OCI-LY7 (cell line): ENCODE data around the gene MRNIP. TPM values are rescaled to one million over a fixed set of nuclear protein-coding genes. Genes with fewer than 3 reads are reported as not detected.

Source experiments
- BruUV-seq: library from RNA; stranded (reverse); fragments of 400-500 nt; replicated peaks from 2 replicates; lab custom pipeline; 2021; lab: Mats Ljungman, UMichigan
- CTCF ChIA-PET: fragments of 300-600 bp; sonication (Branson Sonifier 250); formaldehyde crosslinking; loops from one replicate; lab custom pipeline; 2022; ENCODE audit warnings: antibody characterized with exemption; ENCODE audit not compliant: unreplicated experiment; lab: Charles Lee
- POLR2A ChIA-PET: fragments of 300-600 bp; sonication (Branson Sonifier 250); formaldehyde crosslinking; loops from one replicate; lab custom pipeline; 2022; ENCODE audit warnings: antibody characterized with exemption; lab: Charles Lee
- DNase-seq: peaks from one replicate; pipeline ENCODE4 v3.0.0-alpha.2; 2015; ENCODE audit warnings: low spot score
- H2AFZ ChIP-seq: fragments of 200-600 bp; sonication (generic), shearing (Covaris generic); 2 replicates; pipeline ENCODE4 v1.6.1; 2014; ENCODE audit warnings: mild to moderate bottlenecking, antibody characterized with exemption, low read length, moderate library complexity
- H3K27ac ChIP-seq: fragments of 200-600 bp; sonication (generic); 2 replicates; pipeline ENCODE4 v1.5.1; 2014; ENCODE audit warnings: mixed run types, low read depth, mild to moderate bottlenecking, moderate library complexity, low read length, inconsistent platforms; ENCODE audit not compliant: poor library complexity, severe bottlenecking
- H3K36me3 ChIP-seq: fragments of 200-600 bp; sonication (generic); 2 replicates; pipeline ENCODE4 v1.6.1; 2014; ENCODE audit warnings: mild to moderate bottlenecking, antibody characterized with exemption, low read length, moderate library complexity, mixed read lengths; ENCODE audit not compliant: insufficient read depth
- H3K4me1 ChIP-seq: fragments of 200-600 bp; sonication (generic); 2 replicates; pipeline ENCODE4 v1.5.1; 2014; ENCODE audit warnings: mild to moderate bottlenecking, low read length; ENCODE audit not compliant: insufficient read depth, poor library complexity, severe bottlenecking
- H3K4me2 ChIP-seq: fragments of 200-600 bp; sonication (generic); 2 replicates; pipeline ENCODE4 v1.6.1; 2014; ENCODE audit warnings: mild to moderate bottlenecking, low read length
- H3K4me3 ChIP-seq: fragments of 200-600 bp; sonication (generic); 2 replicates; pipeline ENCODE4 v1.5.1; 2014; ENCODE audit warnings: mild to moderate bottlenecking, low read depth, low read length; ENCODE audit not compliant: poor library complexity, severe bottlenecking
- H3K79me2 ChIP-seq: fragments of 200-600 bp; sonication (generic); 2 replicates; pipeline ENCODE4 v1.6.1; 2016; ENCODE audit warnings: low read depth, mild to moderate bottlenecking, low read length, moderate library complexity, mixed read lengths; ENCODE audit not compliant: insufficient read depth
- H3K9me2 ChIP-seq: fragments of 200-600 bp; sonication (generic); 2 replicates; pipeline ENCODE4 v1.6.1; 2016; ENCODE audit warnings: mild to moderate bottlenecking, low read length, mixed read lengths; ENCODE audit not compliant: insufficient read depth
- H3K9me3 ChIP-seq: fragments of 200-600 bp; sonication (generic); 2 replicates; pipeline ENCODE4 v1.6.1; 2014; ENCODE audit warnings: mild to moderate bottlenecking, mixed run types, low read length, mixed read lengths
- H4K20me1 ChIP-seq: fragments of 200-600 bp; sonication (generic); 2 replicates; pipeline ENCODE4 v1.6.1; 2014; ENCODE audit warnings: mild to moderate bottlenecking, antibody characterized with exemption, low read length, moderate library complexity, mixed read lengths; ENCODE audit not compliant: insufficient read depth
- CTCF ChIP-seq: fragments of 200-600 bp; sonication (generic); conservative IDR thresholded peaks from 2 replicates; pipeline ENCODE4 v1.5.1; 2014; ENCODE audit warnings: mild to moderate bottlenecking, antibody characterized with exemption, low read length, moderate library complexity, mixed read lengths
- EZH2phosphoT487 ChIP-seq: fragments of 200-600 bp; sonication (generic); IDR thresholded peaks from 2 replicates; pipeline ENCODE4 v1.6.1; 2018; ENCODE audit warnings: low read depth, borderline replicate concordance, mild to moderate bottlenecking, mixed run types, antibody characterized with exemption, low read length, moderate library complexity, mixed read lengths
- intact Hi-C: fragments of 100-400 bp; cut with micrococcal nuclease; formaldehyde crosslinking; loops from one replicate; pipeline ENCODE4 v1.10.0; 2022; ENCODE audit not compliant: unreplicated experiment
- total RNA-seq, 2 experiments: library from RNA; depleted of rRNA in 1 of 2; stranded (reverse); fragments of >200 nt in 1 of 2; shearing (Covaris generic) in 1 of 2; gene quantifications; 2 replicates each; pipeline ENCODE4 v1.2.3, GENCODE V29; 2014 to 2022

Gene MRNIP
- total RNA-seq, 2 experiments from 2014 or later: 70.5 to 78.7 TPM

GRCh38 chr5:179875741-179876609, 17.4 kb upstream of the MRNIP start:
- Histone ChIP-seq H3K79me2 (no peaks in the 10 kb centered on the region), H3K4me1 (no peaks in the 10 kb centered on the region), H3K36me3 (peaks cover 61% of the 10 kb centered on the region), H3K4me3 (no peak overlapping the region), H3K9me3 (no peaks in the 10 kb centered on the region), H2AFZ (no peak overlapping the region), H3K4me2 (no peak overlapping the region), H4K20me1 (no peaks in the 10 kb centered on the region), H3K27ac (no peak overlapping the region), H3K9me2 (no peaks in the 10 kb centered on the region)
- BruUV-seq: no TSS peak
- ChIA-PET CTCF (no interaction called here), POLR2A (interaction anchor here (1.1 kb wide), 1 partner anchor 8 kb away, joined by 6 read pairs; no protein-coding TSS in a partner anchor)
- intact Hi-C loops: no loop called here
- no peak for DNase-seq
- no peak for TF ChIP-seq CTCF
- no peak for TF ChIP-seq EZH2phosphoT487

DNA sequence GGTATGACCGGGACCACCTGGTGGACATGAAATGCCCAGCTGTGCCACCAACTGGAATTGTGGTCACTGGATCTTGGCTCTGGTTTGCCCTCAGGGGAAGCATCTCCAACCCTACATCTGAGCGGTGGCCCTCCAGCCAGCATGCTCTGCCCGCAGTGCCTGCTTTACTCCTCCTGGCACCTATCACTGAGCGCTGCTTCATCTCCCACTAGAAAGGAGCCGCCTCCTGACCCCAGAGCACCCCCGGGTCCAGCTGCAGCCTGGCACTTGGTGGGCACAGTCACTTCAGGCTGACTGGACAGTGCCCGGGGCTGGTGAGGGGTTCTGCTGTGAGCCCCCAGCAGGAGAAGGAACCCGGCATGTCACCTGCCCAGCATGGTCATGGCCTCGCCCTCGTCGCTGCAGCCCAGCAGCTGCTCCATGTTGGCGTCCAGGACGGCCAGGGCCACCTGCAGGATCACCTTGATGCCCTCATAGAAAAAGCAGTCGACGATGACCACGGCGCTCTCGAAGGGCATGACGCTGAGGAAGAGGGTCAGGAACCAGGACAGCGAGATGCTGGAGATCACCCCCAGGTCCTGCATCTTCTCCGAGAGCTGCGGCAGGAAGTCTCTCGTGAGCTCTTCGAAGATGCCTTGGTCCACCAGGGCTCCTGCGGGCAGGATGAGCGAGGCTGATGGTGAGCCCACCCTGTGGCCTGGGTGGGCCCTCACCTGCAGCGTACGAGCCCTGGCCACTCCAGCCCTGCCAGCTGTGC, 16.1 kb upstream of the MRNIP start:
- Histone ChIP-seq H4K20me1 (no peaks in the 10 kb centered on the region), H3K27ac (no peak overlapping the region), H3K4me2 (no peak overlapping the region), H3K36me3 (peaks cover 73% of the 10 kb centered on the region), H3K4me3 (no peak overlapping the region), H2AFZ (no peak overlapping the region), H3K4me1 (no peaks in the 10 kb centered on the region), H3K9me2 (no peaks in the 10 kb centered on the region), H3K79me2 (no peaks in the 10 kb centered on the region), H3K9me3 (no peaks in the 10 kb centered on the region)
- intact Hi-C loops: no loop called here
- BruUV-seq: no TSS peak
- TF ChIP-seq EZH2phosphoT487 (no peak), CTCF (no peak)
- ChIA-PET CTCF (no interaction called here), POLR2A (no interaction called here)
- no peak for DNase-seq

DNA sequence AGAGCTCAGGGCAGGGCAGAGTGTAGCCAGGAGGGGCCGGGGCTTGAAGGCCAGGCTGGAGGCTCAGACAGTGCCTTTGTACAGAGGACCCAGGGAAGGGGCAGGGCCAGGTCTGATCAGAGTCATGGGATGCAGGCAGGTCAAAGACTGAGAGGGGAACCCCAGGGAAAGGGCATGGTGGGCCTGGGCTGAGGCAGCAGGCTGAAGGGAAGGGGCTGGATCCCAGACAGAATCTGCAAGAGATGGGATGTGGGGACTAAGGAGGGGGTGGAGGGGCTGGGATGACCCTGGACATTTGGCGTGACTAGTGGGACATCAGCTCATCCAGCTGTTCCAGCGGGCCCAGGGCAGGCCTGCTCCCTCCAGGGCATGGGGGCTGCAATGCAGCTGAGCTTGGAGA, 15.5 kb upstream of the MRNIP start:
- H3K79me2 ChIP-seq: no peaks in the 10 kb centered on the region
- H2AFZ ChIP-seq: no peak overlapping the region
- no peaks in the 10 kb centered on the region for H3K9me2 ChIP-seq
- peaks cover 76% of the 10 kb centered on the region for H3K36me3 ChIP-seq
- H3K4me3 ChIP-seq: no peak overlapping the region
- intact Hi-C loops: no loop called here
- no peaks in the 10 kb centered on the region for H3K9me3 ChIP-seq
- no TSS peak for BruUV-seq
- H4K20me1 ChIP-seq: no peaks in the 10 kb centered on the region
- ChIA-PET POLR2A (no interaction called here), CTCF (no interaction called here)
- H3K4me1 ChIP-seq: no peaks in the 10 kb centered on the region
- no peak overlapping the region for H3K27ac ChIP-seq
- H3K4me2 ChIP-seq: no peak overlapping the region
- DNase-seq: no peak
- TF ChIP-seq CTCF: no peak
- TF ChIP-seq EZH2phosphoT487: no peak
